Transverse colon (tissue), 4 donors: ENCODE data around the gene PPID. TPM values are rescaled to one million over a fixed set of nuclear protein-coding genes. Genes with fewer than 3 reads are reported as not detected.

Source experiments
- DNase-seq: peaks from one replicate; pipeline ENCODE4 v3.0.0-alpha.2; 2019
- H3K27ac ChIP-seq, 4 donors: fragments of 200-600 bp; sonication (generic); 2 replicates each; pipeline ENCODE4 v1.5.1; 2016 to 2018; ENCODE audit warnings: inconsistent platforms in 4 of 4
- H3K27me3 ChIP-seq: fragments of 200-600 bp; sonication (generic); 2 replicates; pipeline ENCODE4 v1.5.1; 2017; ENCODE audit warnings: inconsistent platforms
- H3K36me3 ChIP-seq, 4 donors: fragments of 200-600 bp; sonication (generic); 2 replicates each; pipeline ENCODE4 v1.5.1; 2017 to 2019; ENCODE audit warnings: inconsistent platforms in 4 of 4
- H3K4me1 ChIP-seq, 4 donors: fragments of 200-600 bp; sonication (generic); 2 replicates each; pipeline ENCODE4 v1.5.1; 2017 to 2020; ENCODE audit warnings: inconsistent platforms in 4 of 4
- H3K4me3 ChIP-seq, 4 donors: fragments of 200-600 bp; sonication (generic); 1 replicate in 1 of 4; 2 replicates in 3 of 4; pipeline versions ENCODE4 v1.5.1 to v1.6.1; 2017 to 2019; ENCODE audit warnings: inconsistent platforms in 4 of 4
- H3K9me3 ChIP-seq, 2 donors: fragments of 200-600 bp; sonication (generic); 2 replicates each; pipeline ENCODE4 v1.5.1; 2017 to 2019; ENCODE audit warnings: inconsistent platforms in 2 of 2
- CTCF ChIP-seq, 5 experiments: fragments of 200-600 bp in 3 of 5; fragments of 450-650 bp in 2 of 5; sonication (generic) in 3 of 5; IDR thresholded peaks; 1 replicate in 2 of 5; 2 replicates in 3 of 5; pipeline ENCODE4 v1.5.1; 2016 to 2017; ENCODE audit warnings: antibody characterized with exemption in 5 of 5, inconsistent platforms in 3 of 5, mild to moderate bottlenecking in 2 of 5, moderate library complexity in 1 of 5
- EP300 ChIP-seq: sonication (generic); formaldehyde crosslinking; IDR thresholded peaks from one replicate; pipeline ENCODE4 v1.6.1; 2017; ENCODE audit warnings: antibody characterized with exemption, low read depth
- POLR2A ChIP-seq: fragments of 450-650 bp; IDR thresholded peaks from one replicate; pipeline ENCODE4 v1.6.1; 2016; ENCODE audit warnings: antibody characterized with exemption, mild to moderate bottlenecking, moderate library complexity
- POLR2AphosphoS5 ChIP-seq, 3 donors: sonication (generic); formaldehyde crosslinking; IDR thresholded peaks; one replicate each; pipeline ENCODE4 v1.6.1; 2016; ENCODE audit warnings: antibody characterized with exemption in 3 of 3
- WGBS, 2 donors: methylation state at CpG; one replicate each; pipeline ENCODE4 v1.1.5; 2018; ENCODE audit warnings: low coverage in 1 of 2; 5-methylcytosine and 5-hydroxymethylcytosine counted together
- in situ Hi-C, 4 donors: fragments of 200-750 bp; cut with MboI; loops; one replicate each; pipeline versions ENCODE4 v1.15.0 to v1.15.1; 2017; ENCODE audit warnings: low sequenced_read_pairs in 3 of 4, low pct_ligation_motif_present in 1 of 4, low pct_unique_long_range_greater_than_20kb in 1 of 4
- intact Hi-C: fragments of 100-400 bp; cut with DNase I; formaldehyde crosslinking; loops from one replicate; pipeline ENCODE4 v1.15.1; 2023; ENCODE audit warnings: low total_unique reads
- total RNA-seq, 4 donors: library from RNA; depleted of rRNA; stranded (reverse); fragments of >200 nt; gene quantifications; one replicate each; pipeline ENCODE4 v1.1.0, GENCODE V29; 2016

Gene PPID
- total RNA-seq: 10 to 100 TPM in 2 of 4 donors, 1 to 10 TPM in 2; 7.9 to 21.8 (median 12.8) TPM

GRCh38 chr4:158722917-158723793, at the start of gene PPID:
PPID (minus strand) TSS chr4:158723396; CDS start chr4:158723288, 108 bp downstream.
- 0% methylated on average over 2 to 63 of the region's 65 CpGs for WGBS, 2 donors
- H3K9me3 ChIP-seq: no peaks in the 10 kb centered on the region
- H3K4me3 ChIP-seq: peak within 1 kb of the TSS; percentile 71 to 81 (median 76)
- no peaks in the 10 kb centered on the region for H3K27me3 ChIP-seq
- peaks cover 0 to 15% (median 6%) of the 10 kb centered on the region in 4 donors for H3K36me3 ChIP-seq
- peak; percentile 90 for DNase-seq
- TF ChIP-seq EP300 (no peak), POLR2AphosphoS5 (IDR thresholded peaks at IDR 0.05) (peak; percentile 69 to 86 (median 81)), CTCF (IDR thresholded peaks at IDR 0.05) (no peak), POLR2A (peak; percentile 78)
- H3K27ac ChIP-seq: peak within 1 kb of the TSS; percentile 92 to 96 (median 92)
- peaks cover 0 to 16% (median 4%) of the 10 kb centered on the region in 4 donors for H3K4me1 ChIP-seq
- in situ Hi-C loops: loop anchor here in 3 of 4 donors (10.0 to 25.0 kb wide), 3 partner anchors 132 to 482 kb away; no protein-coding TSS in a partner anchor
- intact Hi-C loops: loop anchor here (10.0 kb wide), 1 partner anchor 482 kb away; no protein-coding TSS in a partner anchor

GRCh38 chr4:158771776-158772175, 48.6 kb upstream of the PPID start:
- no peak for TF ChIP-seq EP300
- TF ChIP-seq POLR2A: no peak
- TF ChIP-seq POLR2AphosphoS5 (IDR thresholded peaks at IDR 0.05): no peak
- TF ChIP-seq CTCF (IDR thresholded peaks at IDR 0.05): no peak
- Histone ChIP-seq H3K36me3 (no peaks in the 10 kb centered on the region), H3K9me3 (no peaks in the 10 kb centered on the region), H3K27me3 (no peaks in the 10 kb centered on the region), H3K4me1 (peaks cover 9 to 73% (median 51%) of the 10 kb centered on the region in 4 donors), H3K4me3 (no peak overlapping the region), H3K27ac (peak overlapping the region; percentile 0 to 93 (median 32))
- 32 to 46% methylated on average over 2 of the region's 2 CpGs for WGBS, 2 donors
- no peak for DNase-seq
- intact Hi-C loops: no loop called here
- in situ Hi-C loops: no loop called here

- Histone ChIP-seq H3K27me3 (no peaks in the 10 kb centered on the region), H3K27ac (peak overlapping the region in 1 of 4 donors; percentile 93), H3K9me3 (no peaks in the 10 kb centered on the region), H3K4me1 (peaks cover 9 to 62% (median 47%) of the 10 kb centered on the region in 4 donors), H3K4me3 (peak overlapping the region in 2 of 4 donors; percentile 90 to 92), H3K36me3 (no peaks in the 10 kb centered on the region)
- intact Hi-C loops: no loop called here
- TF ChIP-seq CTCF (IDR thresholded peaks at IDR 0.05) (no peak), POLR2A (no peak), EP300 (no peak), POLR2AphosphoS5 (IDR thresholded peaks at IDR 0.05) (no peak)
- no peak for DNase-seq
- in situ Hi-C loops: no loop called here
- 60 to 88% methylated on average over 2 to 5 of the region's 5 CpGs for WGBS, 2 donors
Measured at GRCh38 chr4:158770671-158771070, 47.5 kb upstream of the PPID start.

GRCh38 chr4:158769175-158769921, 46.2 kb upstream of the PPID start:
- Histone ChIP-seq H3K36me3 (no peaks in the 10 kb centered on the region), H3K4me3 (peak overlapping the region; percentile 81 to 92 (median 87)), H3K27ac (peak overlapping the region; percentile 92 to 93 (median 92)), H3K9me3 (no peaks in the 10 kb centered on the region), H3K27me3 (no peaks in the 10 kb centered on the region), H3K4me1 (peaks cover 9 to 49% (median 35%) of the 10 kb centered on the region in 4 donors)
- peak; percentile 14 for TF ChIP-seq POLR2A
- no peak for TF ChIP-seq POLR2AphosphoS5 (IDR thresholded peaks at IDR 0.05)
- intact Hi-C loops (loop anchor here (5.0 kb wide), 1 partner anchor 43 kb away; no protein-coding TSS in a partner anchor), in situ Hi-C loops (no loop called here)
- WGBS, 2 donors: 2 to 11% methylated on average over 3 to 41 of the region's 49 CpGs
- DNase-seq: peak; percentile 37
